SJSA1 (cell line): Measurements from ENCODE around the gene SRD5A2. TPM values are rescaled to one million over a fixed set of nuclear protein-coding genes. Genes with fewer than 3 reads are reported as not detected.

Experiments used
- DNase-seq, 2 experiments: peaks; one replicate each; pipeline ENCODE4 v3.0.0-alpha.2; 2015 to 2020; ENCODE audit warnings: low spot score in 2 of 2, low read depth in 1 of 2
- H3K27ac ChIP-seq: fragments of 250-450 bp; sonication (Bioruptor Pico); 2 replicates; pipeline ENCODE4 v1.5.1; 2020; ENCODE audit warnings: mild to moderate bottlenecking, moderate library complexity
- H3K27me3 ChIP-seq: fragments of 250-450 bp; sonication (Bioruptor Pico); replicated peaks from 2 replicates; pipeline ENCODE4 v1.5.1; 2020; ENCODE audit warnings: mild to moderate bottlenecking, moderate library complexity
- H3K36me3 ChIP-seq: fragments of 250-450 bp; sonication (Bioruptor Pico); 2 replicates; pipeline ENCODE4 v1.5.1; 2020; ENCODE audit warnings: mild to moderate bottlenecking
- H3K4me1 ChIP-seq: fragments of 250-450 bp; sonication (Bioruptor Pico); replicated peaks from 2 replicates; pipeline ENCODE4 v1.6.1; 2021; ENCODE audit warnings: mild to moderate bottlenecking
- H3K4me3 ChIP-seq: fragments of 250-450 bp; sonication (Bioruptor Pico); 2 replicates; pipeline ENCODE4 v1.5.1; 2020; ENCODE audit warnings: mild to moderate bottlenecking
- H3K9me3 ChIP-seq: fragments of 250-450 bp; sonication (Bioruptor Pico); replicated peaks from 2 replicates; pipeline ENCODE4 v1.5.1; 2020; ENCODE audit warnings: mild to moderate bottlenecking
- total RNA-seq: library from RNA; depleted of rRNA; stranded (reverse); fragments of >200 nt; shearing (Covaris generic); gene quantifications from 2 replicates; pipeline ENCODE4 v1.2.3, GENCODE V29; 2014; rRNA removed

The SRD5A2 gene
- not detected in 2 replicates for total RNA-seq

GRCh38 chr2:31580321-31581117 lies at the start of gene SRD5A2:
Gene SRD5A2, minus strand, starts transcription at chr2:31580938. Its CDS starts 38 bp downstream, at chr2:31580900.
- peaks cover 20% of the 10 kb centered on the region for H3K27me3 ChIP-seq

GRCh38 chr2:31606509-31606908 lies 25.8 kb upstream of the SRD5A2 start:
- Histone ChIP-seq H3K9me3 (no peaks in the 10 kb centered on the region), H3K27ac (no peak overlapping the region), H3K36me3 (no peaks in the 10 kb centered on the region), H3K27me3 (no peaks in the 10 kb centered on the region), H3K4me3 (no peak overlapping the region), H3K4me1 (no peaks in the 10 kb centered on the region)
- DNase-seq: no peak

More at GRCh38 chr2:31580321-31581117, at the start of gene SRD5A2:
- Histone ChIP-seq H3K36me3 (no peaks in the 10 kb centered on the region), H3K4me3 (no peak within 1 kb of the TSS), H3K4me1 (no peaks in the 10 kb centered on the region), H3K9me3 (no peaks in the 10 kb centered on the region), H3K27ac (no peak within 1 kb of the TSS)
- DNase-seq: no peak

- no peaks in the 10 kb centered on the region for H3K4me1 ChIP-seq
- H3K4me3 ChIP-seq: no peak overlapping the region
- H3K27me3 ChIP-seq: no peaks in the 10 kb centered on the region
- no peaks in the 10 kb centered on the region for H3K36me3 ChIP-seq
- no peaks in the 10 kb centered on the region for H3K9me3 ChIP-seq
- no peak for DNase-seq
- no peak overlapping the region for H3K27ac ChIP-seq
These were observed 18.0 kb upstream of the SRD5A2 start for GRCh38 chr2:31598694-31599093.

- H3K4me1 ChIP-seq: no peaks in the 10 kb centered on the region
- no peaks in the 10 kb centered on the region for H3K9me3 ChIP-seq
- 0 out of 2 replicates have a peak, but pooled peaks cover 3% of the 10 kb centered on the region for H3K27me3 ChIP-seq
- no peak overlapping the region for H3K4me3 ChIP-seq
- no peak overlapping the region for H3K27ac ChIP-seq
- DNase-seq: no peak
- no peaks in the 10 kb centered on the region for H3K36me3 ChIP-seq
These were observed 5.5 kb upstream of the SRD5A2 start for GRCh38 chr2:31586230-31586629.

- Histone ChIP-seq H3K27ac (no peak overlapping the region), H3K36me3 (no peaks in the 10 kb centered on the region), H3K4me3 (no peak overlapping the region), H3K9me3 (no peaks in the 10 kb centered on the region), H3K4me1 (no peaks in the 10 kb centered on the region), H3K27me3 (peaks cover 20% of the 10 kb centered on the region)
- DNase-seq: no peak
These were observed 522 bp upstream of the SRD5A2 start for GRCh38 chr2:31581124-31581795.

GRCh38 chr2:31579996-31580320 lies 780 bp downstream of the SRD5A2 start:
- H3K9me3 ChIP-seq: no peaks in the 10 kb centered on the region
- no peaks in the 10 kb centered on the region for H3K36me3 ChIP-seq
- no peak overlapping the region for H3K4me3 ChIP-seq
- H3K4me1 ChIP-seq: no peaks in the 10 kb centered on the region
- no peak for DNase-seq
- no peak overlapping the region for H3K27ac ChIP-seq
- H3K27me3 ChIP-seq: peaks cover 20% of the 10 kb centered on the region

- H3K4me1 ChIP-seq: no peaks in the 10 kb centered on the region
- DNase-seq: no peak
- no peak overlapping the region for H3K27ac ChIP-seq
- no peaks in the 10 kb centered on the region for H3K36me3 ChIP-seq
- H3K9me3 ChIP-seq: no peaks in the 10 kb centered on the region
- peaks cover 20% of the 10 kb centered on the region for H3K27me3 ChIP-seq
- no peak overlapping the region for H3K4me3 ChIP-seq
These were observed 2.4 kb downstream of the SRD5A2 start for GRCh38 chr2:31578316-31578715.

- H3K4me3 ChIP-seq: no peak overlapping the region
These were observed 3.6 kb downstream of the SRD5A2 start for GRCh38 chr2:31577143-31577542.

GRCh38 chr2:31568585-31569201 lies 12.0 kb downstream of the SRD5A2 start:
- H3K9me3 ChIP-seq: no peaks in the 10 kb centered on the region

More at GRCh38 chr2:31577143-31577542, 3.6 kb downstream of the SRD5A2 start:
- no peak for DNase-seq
- H3K36me3 ChIP-seq: no peaks in the 10 kb centered on the region
- H3K9me3 ChIP-seq: no peaks in the 10 kb centered on the region
- no peak overlapping the region for H3K27ac ChIP-seq
- peaks cover 20% of the 10 kb centered on the region for H3K27me3 ChIP-seq
- no peaks in the 10 kb centered on the region for H3K4me1 ChIP-seq

GRCh38 chr2:31567679-31568078 lies 13.1 kb downstream of the SRD5A2 start:
- no peak overlapping the region for H3K4me3 ChIP-seq
- H3K9me3 ChIP-seq: no peaks in the 10 kb centered on the region
- no peaks in the 10 kb centered on the region for H3K27me3 ChIP-seq
- no peaks in the 10 kb centered on the region for H3K4me1 ChIP-seq
- H3K36me3 ChIP-seq: no peaks in the 10 kb centered on the region
- no peak for DNase-seq
- H3K27ac ChIP-seq: no peak overlapping the region

More at GRCh38 chr2:31568585-31569201, 12.0 kb downstream of the SRD5A2 start:
- no peaks in the 10 kb centered on the region for H3K36me3 ChIP-seq
- DNase-seq: no peak
- H3K4me1 ChIP-seq: no peaks in the 10 kb centered on the region
- H3K4me3 ChIP-seq: no peak overlapping the region
- H3K27me3 ChIP-seq: no peaks in the 10 kb centered on the region
- H3K27ac ChIP-seq: no peak overlapping the region

GRCh38 chr2:31563273-31563839 lies 17.4 kb downstream of the SRD5A2 start:
- no peak for DNase-seq
- Histone ChIP-seq H3K9me3 (no peaks in the 10 kb centered on the region), H3K36me3 (no peaks in the 10 kb centered on the region)

GRCh38 chr2:31561823-31562222 lies 18.9 kb downstream of the SRD5A2 start:
- Histone ChIP-seq H3K4me3 (no peak overlapping the region), H3K36me3 (no peaks in the 10 kb centered on the region), H3K9me3 (no peaks in the 10 kb centered on the region), H3K4me1 (no peaks in the 10 kb centered on the region), H3K27me3 (no peaks in the 10 kb centered on the region), H3K27ac (no peak overlapping the region)
- no peak for DNase-seq

More at GRCh38 chr2:31563273-31563839, 17.4 kb downstream of the SRD5A2 start:
- no peaks in the 10 kb centered on the region for H3K27me3 ChIP-seq
- H3K4me3 ChIP-seq: no peak overlapping the region
- no peak overlapping the region for H3K27ac ChIP-seq
- H3K4me1 ChIP-seq: no peaks in the 10 kb centered on the region

- H3K27ac ChIP-seq: no peak overlapping the region
- H3K4me1 ChIP-seq: no peaks in the 10 kb centered on the region
- H3K9me3 ChIP-seq: no peaks in the 10 kb centered on the region
- H3K36me3 ChIP-seq: no peaks in the 10 kb centered on the region
- H3K4me3 ChIP-seq: no peak overlapping the region
- no peaks in the 10 kb centered on the region for H3K27me3 ChIP-seq
- no peak for DNase-seq
These were observed 22.1 kb downstream of the SRD5A2 start for GRCh38 chr2:31558401-31559295.
